Measurements from ENCODE around the gene ACTN1.

Gene ACTN1

GRCh38 chr14:68888883-68889282 lies 90.2 kb downstream of the ACTN1 start:
- DNase-seq (ENCODE audit: low read depth) = no peak

DNA sequence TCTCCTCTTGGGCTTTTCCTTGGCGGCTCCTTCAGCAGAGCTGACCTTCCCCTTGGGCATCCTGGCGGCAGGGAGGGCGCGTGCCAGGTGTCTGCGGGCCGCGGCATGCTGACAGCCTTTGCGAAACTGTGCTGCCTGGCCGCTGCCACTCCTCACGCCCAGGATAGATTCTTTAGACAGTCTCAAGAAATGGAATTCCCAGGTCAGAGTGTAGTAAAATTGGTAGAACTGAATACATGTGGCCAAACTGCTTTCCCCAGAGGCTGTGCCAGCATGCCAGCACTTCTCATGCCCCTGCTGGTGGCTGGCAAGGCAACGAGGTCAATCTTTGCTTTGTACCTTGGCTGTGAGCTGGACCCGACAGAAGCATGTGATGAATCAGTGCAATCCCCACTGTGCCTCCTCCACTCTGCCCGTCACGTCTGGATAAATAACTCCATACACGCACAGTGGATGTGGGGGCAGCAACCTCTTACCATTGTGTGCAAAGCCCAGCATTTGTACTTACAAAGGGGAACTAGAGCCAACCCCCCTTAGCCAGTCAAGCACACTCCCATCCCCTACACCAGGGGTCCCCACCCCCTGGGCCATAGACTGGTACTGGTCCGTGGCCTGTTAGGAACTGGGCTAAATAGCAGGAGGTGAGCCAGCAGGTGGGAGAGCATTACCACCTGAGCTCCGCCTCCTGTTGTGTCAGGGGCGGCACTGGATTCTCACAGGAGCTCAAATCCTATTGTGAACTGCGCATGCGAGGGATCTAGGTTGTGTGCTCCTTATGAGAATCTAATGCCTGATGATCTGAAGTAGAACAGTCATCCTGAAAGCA lies 90.9 kb downstream of the ACTN1 start:
- no peak for DNase-seq (ENCODE audit: low read depth)

DNA sequence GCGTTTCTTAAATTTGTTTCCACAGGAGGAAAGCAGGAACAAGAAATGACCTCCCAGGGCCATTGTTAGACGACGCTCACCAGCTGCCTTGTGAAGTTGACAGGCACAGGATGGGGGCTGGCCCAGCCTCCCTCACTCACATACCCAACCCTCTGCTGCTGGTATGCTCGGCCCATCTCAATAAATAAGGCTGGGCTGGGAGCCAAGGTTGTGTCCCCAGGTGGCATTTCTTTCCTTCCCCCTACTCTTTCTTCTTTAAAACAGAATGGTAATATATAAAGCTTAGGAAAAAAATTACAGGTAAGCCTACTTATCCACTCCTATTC lies 93.0 kb downstream of the ACTN1 start:
- no peak for DNase-seq (ENCODE audit: low read depth)

DNA sequence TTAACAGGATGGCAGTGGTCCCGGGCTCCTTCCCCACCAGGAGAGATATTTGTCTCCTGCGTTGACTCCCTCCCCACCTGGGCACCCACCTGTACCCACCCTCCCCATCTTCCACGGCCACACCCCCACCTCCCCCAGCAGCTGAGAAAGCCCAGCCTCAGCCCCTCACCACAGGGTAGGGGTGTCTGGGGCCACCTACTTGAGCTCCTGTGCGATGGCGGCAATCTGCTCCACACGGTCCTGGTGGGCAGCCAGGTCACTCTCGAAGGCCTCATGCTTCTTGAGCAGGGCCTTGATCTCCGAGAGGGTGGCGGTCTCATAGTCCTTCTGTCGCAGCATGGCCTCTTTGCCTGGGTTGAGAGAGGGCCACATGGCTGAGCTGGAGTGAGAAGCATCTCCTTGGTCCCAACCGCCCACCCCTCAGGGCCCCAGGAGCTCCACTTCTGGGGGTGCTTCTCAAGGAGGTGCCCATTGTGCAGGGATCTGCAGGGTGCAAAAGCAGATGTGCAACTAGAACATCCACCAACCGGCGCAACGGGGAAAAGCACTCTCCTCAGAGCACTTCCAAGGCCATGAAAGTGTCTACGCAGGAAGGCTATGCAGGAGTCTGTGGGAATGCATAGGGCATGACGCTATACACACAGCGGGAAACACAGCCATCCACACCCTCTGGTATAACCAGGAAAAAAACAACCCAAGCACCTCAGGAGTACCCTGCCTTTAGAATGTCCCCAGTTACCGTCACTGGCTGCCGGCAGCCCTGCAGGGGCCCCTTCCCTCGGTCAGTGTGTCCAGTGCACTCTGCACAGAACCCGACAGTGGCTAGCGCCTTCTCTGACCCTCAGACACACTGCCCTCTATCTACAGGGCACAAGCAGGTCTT lies 93.6 kb downstream of the ACTN1 start:
- DNase-seq (ENCODE audit: low read depth) = no peak

DNA sequence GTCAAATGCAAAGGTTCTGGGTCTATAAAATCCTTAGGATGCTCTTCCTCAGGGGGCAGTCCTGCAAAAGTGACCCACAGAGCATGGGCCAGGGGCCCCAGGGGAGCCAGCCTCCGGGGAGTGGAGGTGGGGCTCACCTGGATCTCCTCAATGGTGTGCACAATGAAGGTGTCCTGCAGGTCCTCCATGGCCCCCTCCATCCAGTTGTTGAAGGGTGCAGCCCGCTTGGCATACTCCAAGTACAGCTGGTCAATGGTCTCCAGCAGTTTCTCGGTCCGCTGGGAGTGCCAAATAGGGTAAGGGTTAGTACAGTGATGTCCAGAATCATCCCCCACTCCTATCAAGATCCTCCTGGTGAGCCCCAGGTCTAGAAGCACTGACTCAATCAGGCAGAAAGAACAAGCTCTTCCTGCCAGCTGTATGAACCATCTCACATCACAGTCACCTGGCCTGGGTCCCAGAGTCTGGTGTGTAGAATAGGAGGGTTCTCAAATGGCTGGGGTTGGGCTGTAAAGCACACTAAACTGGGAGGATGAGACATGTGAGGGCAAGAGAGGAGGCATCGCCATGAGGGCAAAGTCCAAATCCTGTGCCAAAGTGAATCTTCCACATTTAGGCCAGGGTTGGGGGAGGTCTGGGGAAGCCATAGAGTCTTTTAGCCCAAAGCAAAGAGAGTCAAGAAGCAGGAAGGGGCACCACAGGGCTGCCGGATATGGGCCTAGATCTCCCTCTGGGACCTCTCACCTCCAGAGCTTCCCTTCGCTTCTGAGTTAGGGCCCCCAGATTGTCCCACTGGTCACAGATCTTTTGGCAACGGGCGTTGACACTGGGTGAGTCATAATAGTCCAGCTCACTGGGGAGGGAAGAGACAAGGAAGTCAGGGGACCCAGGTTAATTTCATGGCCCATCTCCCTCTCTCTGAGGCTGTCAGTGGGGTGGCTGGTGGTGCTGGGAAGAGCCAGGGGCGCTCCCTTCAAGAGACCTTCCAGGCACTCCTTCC lies 94.8 kb downstream of the ACTN1 start:
- peak; percentile 80 for DNase-seq (ENCODE audit: low read depth)

DNA sequence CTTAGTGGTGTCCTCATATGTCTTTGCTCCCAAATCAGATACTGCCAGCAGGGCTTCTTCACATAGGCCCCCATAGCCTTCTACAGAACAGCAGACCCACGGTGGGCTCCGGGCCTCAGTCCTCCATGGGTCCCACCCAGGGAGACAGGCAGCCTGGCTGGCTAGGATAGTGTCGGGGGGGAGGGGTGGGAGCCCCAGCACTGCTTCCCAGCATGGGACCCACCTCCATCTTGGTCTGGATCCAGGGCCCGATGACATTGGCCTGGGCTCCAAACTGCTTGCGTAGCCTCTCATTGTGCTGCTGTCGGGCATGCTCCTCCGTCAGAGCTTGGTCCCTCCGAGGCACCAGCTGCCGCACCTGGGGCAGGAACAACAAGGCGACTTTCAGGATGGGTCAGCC lies 96.9 kb downstream of the ACTN1 start:
- no peak for DNase-seq (ENCODE audit: low read depth)

DNA sequence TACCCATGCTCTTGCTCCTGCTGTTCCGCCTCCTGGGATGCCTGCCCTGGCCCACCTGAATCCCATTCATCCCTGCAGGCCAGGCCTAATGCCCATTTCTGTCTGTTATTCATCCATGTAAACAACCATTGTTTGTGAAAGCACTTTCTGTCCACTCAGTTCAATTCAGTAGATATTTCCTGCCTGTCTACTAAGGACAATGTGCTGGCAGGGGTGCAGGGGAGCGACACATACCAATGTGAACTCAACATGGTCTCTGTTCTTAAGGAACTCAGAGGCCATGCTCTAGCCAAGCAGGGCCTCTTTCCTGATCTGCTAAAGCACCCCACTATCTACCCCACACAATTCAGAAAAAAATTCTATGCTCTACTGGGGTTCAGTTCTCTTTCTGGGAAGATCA lies 97.7 kb downstream of the ACTN1 start:
- DNase-seq (ENCODE audit: low read depth) = no peak

- DNase-seq (ENCODE audit: low read depth) = no peak
Observed at GRCh38 chr14:68880581-68881105, 98.5 kb downstream of the ACTN1 start.

DNA sequence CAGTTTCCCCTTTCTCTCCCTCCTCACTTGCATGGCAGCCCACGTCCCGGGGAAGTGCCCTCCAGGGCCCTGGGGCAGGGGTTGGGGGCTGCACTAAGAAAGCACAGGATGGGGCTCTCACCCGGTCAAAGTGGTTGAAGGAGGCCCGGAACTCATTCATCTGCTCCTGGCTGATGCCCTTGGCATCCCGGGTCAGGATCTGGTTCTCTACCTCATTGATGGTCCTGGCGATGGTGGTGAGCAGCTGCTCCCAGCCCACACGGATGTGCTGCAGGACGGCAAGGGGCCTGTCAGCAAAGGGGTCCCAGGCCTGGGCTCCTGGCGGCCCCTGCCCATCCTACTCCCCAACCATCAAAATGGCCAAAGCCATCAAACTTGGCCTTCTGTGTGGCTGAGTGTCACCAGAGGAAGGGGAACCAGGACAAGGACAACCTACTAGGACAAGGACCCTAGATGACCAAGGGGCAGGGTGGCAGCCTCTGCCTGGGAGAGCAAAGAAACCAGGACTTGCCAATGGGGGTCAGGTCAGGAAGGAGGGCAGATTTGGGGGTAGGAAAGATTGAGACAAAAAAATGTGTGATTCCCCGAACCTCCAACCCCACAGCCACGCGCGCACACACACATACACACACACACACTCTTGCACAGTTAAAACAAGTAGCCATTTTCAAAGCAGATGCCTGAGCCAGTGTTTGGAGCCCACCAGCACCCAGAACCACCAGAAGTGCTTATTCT lies 99.1 kb downstream of the ACTN1 start:
- DNase-seq (ENCODE audit: low read depth) = no peak

DNA sequence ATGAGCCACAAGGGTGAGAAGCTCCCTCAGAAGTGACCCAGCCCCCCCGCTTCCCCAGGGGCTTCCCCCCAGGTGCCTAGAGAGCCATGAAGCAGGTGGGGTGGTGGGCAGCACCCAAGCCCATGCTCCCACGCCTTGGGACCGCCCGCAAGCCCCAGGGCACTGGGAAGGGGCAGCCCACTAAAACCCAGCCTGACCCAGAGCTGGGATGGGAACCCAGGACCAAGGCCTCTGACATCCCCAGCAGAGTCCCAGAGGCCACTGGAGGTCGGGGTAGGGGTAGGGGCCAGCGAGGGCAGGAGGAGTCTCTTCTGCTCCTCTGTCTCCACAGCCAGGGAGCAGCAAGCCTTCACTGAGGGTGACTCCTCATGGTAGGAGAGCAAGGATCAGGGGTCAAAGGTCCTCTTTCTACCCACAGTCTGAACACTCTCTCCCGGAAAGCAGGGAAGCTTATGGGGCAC lies 99.8 kb downstream of the ACTN1 start:
- no peak for DNase-seq (ENCODE audit: low read depth)

- no peak for DNase-seq (ENCODE audit: low read depth)
Observed at GRCh38 chr14:68878908-68879307, 100.2 kb downstream of the ACTN1 start.

DNA sequence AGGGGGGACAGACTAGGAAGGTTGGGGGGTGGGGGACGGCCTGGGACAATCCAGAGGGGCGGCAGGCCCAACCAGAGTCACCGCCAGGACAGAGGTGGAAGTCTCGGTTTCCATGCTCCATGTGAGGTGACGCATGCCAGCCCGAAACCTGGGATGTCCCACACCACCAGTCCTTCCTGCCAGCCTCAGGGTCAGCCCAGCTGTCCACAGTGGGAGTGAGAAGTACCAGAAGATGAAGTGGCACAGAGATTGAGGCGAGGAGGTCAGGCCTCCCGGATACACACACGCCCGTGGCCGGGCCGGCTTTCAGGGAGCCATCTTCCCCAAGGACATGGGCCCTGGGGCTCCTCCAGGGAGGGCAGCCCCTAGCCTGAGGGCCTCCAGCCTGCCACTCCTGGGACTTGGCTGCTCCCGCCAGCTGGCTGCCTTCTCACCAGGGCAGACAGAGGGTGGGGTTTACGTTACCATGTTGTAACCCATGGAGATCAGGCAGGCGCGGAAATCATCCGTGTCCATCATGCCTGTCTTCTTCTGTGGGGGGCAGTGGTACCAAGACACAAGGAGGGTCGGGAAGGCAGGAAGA lies 101.0 kb downstream of the ACTN1 start:
- no peak for DNase-seq (ENCODE audit: low read depth)

DNA sequence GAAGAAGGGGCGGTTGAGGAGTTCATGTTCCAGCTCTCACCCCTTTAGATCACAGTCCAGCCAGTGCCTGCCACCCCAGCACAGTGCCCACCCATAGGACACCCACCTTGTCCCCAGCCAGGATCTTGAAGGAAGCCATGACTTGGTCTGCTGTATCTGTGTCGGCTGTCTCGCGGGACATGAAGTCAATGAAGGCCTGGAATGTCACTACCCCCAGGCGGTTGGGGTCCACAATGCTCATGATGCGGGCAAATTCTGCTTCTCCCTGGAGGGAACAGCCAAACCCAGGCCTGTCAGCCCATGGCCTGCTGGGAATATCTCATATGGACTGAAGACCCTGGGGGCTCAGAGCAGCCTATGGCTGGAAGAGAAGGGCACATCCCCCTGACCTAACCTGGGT lies 102.1 kb downstream of the ACTN1 start:
- DNase-seq (ENCODE audit: low read depth) = no peak

- no peak for DNase-seq (ENCODE audit: low read depth)
Observed at GRCh38 chr14:68874746-68875155, 104.4 kb downstream of the ACTN1 start.

- DNase-seq (ENCODE audit: low read depth) = no peak
Observed at GRCh38 chr14:68873376-68873775, 105.7 kb downstream of the ACTN1 start.

- no peak for DNase-seq (ENCODE audit: low read depth)
Observed at GRCh38 chr14:68871392-68871791, 107.7 kb downstream of the ACTN1 start.

DNA sequence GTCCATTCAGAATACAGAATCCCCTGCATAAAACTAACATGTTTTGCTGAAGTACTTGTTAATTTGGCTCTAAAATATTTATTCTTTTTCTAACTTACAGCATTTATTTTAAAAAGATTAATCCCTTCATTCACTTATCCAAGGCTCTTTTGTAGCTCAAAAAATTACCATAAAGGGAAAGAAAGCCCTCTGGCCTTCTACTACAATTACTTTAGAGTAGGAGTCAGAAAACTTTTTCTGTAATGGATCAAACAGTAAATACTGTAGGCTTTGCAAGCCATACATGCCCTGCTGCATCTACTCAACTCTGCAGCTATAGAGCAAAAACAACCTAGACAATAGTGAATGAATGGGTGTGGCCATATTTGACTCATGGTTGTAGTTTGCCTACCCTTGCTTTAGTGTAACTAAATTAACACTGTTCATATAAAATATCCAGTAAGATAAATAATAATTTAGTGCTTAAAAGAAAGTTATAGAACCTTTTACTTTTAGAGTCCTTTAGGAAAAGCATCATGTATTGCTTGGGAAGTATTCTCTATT lies 112.0 kb downstream of the ACTN1 start:
- DNase-seq (ENCODE audit: low read depth) = no peak

- DNase-seq (ENCODE audit: low read depth) = no peak
Observed at GRCh38 chr14:68865542-68865941, 113.6 kb downstream of the ACTN1 start.

DNA sequence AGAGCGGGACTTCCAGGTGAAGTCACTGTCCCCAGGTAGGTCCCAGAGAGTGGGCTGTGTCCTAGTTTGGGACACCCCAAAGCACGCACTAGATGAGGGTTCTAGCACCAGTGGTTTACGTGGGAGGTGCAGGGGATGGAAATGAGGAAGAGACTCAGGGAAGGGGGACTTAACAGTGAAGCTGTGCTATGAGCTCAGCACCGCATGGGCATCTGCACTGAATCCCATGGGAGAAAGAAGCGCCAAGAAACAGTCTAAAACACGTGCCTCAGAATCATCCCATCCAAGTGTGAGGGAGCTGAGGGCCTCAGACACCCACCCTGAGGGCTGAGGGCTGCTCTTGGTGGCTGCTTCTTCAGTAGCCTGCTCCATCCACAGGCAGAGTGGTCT lies 114.7 kb downstream of the ACTN1 start:
- DNase-seq (ENCODE audit: low read depth) = no peak

- DNase-seq (ENCODE audit: low read depth) = no peak
Observed at GRCh38 chr14:68863610-68864360, 115.3 kb downstream of the ACTN1 start.
